Mesendoderm (in vitro differentiated cells): Measurements from ENCODE around the gene BTBD16.

Experiments
- DNase-seq: peaks from one replicate; pipeline ENCODE4 v3.0.0; 2013
- H2AK5ac ChIP-seq: 2 replicates; pipeline ENCODE4 v1.6.1; 2013; ENCODE audit warnings: low read length, inconsistent platforms
- H2BK120ac ChIP-seq: 2 replicates; pipeline ENCODE4 v1.6.1; 2013; ENCODE audit warnings: low read depth, mild to moderate bottlenecking, low read length, moderate library complexity, mixed read lengths
- H2BK15ac ChIP-seq: replicated peaks from 2 replicates; pipeline ENCODE4 v1.6.1; 2013; ENCODE audit warnings: low read depth, mild to moderate bottlenecking, moderate library complexity
- H2BK5ac ChIP-seq: 2 replicates; pipeline ENCODE4 v1.6.1; 2013; ENCODE audit warnings: low read length, inconsistent platforms
- H3K18ac ChIP-seq: 2 replicates; pipeline ENCODE4 v1.6.1; 2013; ENCODE audit warnings: mild to moderate bottlenecking, low read length, mixed read lengths
- H3K23ac ChIP-seq: one replicate; pipeline ENCODE4 v1.6.1; 2013; ENCODE audit warnings: low read length
- H3K27ac ChIP-seq: 2 replicates; pipeline ENCODE4 v1.5.1; 2013; ENCODE audit warnings: low read depth, mild to moderate bottlenecking, inconsistent platforms, low read length, moderate library complexity
- H3K27me3 ChIP-seq: 2 replicates; pipeline ENCODE4 v1.6.1; 2013; ENCODE audit warnings: low read length, control low read depth, mild to moderate bottlenecking, inconsistent platforms; ENCODE audit not compliant: insufficient read depth, poor library complexity
- H3K36me3 ChIP-seq: 2 replicates; pipeline ENCODE4 v1.6.1; 2013; ENCODE audit warnings: low read length, inconsistent platforms; ENCODE audit not compliant: control insufficient read depth, insufficient read depth
- H3K4ac ChIP-seq: one replicate; pipeline ENCODE4 v1.6.1; 2013; ENCODE audit warnings: low read depth, mild to moderate bottlenecking, low read length, moderate library complexity
- H3K4me1 ChIP-seq: 2 replicates; pipeline ENCODE4 v1.6.1; 2013; ENCODE audit warnings: low read depth, low read length, inconsistent platforms; ENCODE audit not compliant: control insufficient read depth
- H3K4me2 ChIP-seq: 2 replicates; pipeline ENCODE4 v1.6.1; 2013; ENCODE audit warnings: low read length
- H3K4me3 ChIP-seq: 2 replicates; pipeline ENCODE4 v1.5.1; 2013; ENCODE audit warnings: mild to moderate bottlenecking, low read length
- H3K56ac ChIP-seq: one replicate; pipeline ENCODE4 v1.6.1; 2013; ENCODE audit warnings: low read length
- H3K79me1 ChIP-seq: 2 replicates; pipeline ENCODE4 v1.6.1; 2013; ENCODE audit warnings: low read length, inconsistent platforms
- H3K79me2 ChIP-seq: 2 replicates; pipeline ENCODE4 v1.6.1; 2013; ENCODE audit warnings: mild to moderate bottlenecking, low read length; ENCODE audit not compliant: control insufficient read depth, insufficient read depth
- H3K9ac ChIP-seq: 2 replicates; pipeline ENCODE4 v1.6.1; 2013; ENCODE audit warnings: low read length, inconsistent platforms
- H4K5ac ChIP-seq: one replicate; pipeline ENCODE4 v1.6.1; 2013; ENCODE audit warnings: low read length
- H4K8ac ChIP-seq: one replicate; pipeline ENCODE4 v1.6.1; 2013; ENCODE audit warnings: low read depth, mild to moderate bottlenecking, control low read depth, low read length, moderate library complexity
- WGBS: extraction: QIAGEN DNeasy Blood & Tissue Kit; methylation state at CpG from one replicate; pipeline ENCODE4 v1.1.7; 2013; ENCODE audit warnings: low lambda C conversion rate, missing lambda C conversion rate; ENCODE audit not compliant: insufficient coverage; ENCODE audit errors: extremely low coverage; 5-methylcytosine and 5-hydroxymethylcytosine counted together

The BTBD16 gene

DNA sequence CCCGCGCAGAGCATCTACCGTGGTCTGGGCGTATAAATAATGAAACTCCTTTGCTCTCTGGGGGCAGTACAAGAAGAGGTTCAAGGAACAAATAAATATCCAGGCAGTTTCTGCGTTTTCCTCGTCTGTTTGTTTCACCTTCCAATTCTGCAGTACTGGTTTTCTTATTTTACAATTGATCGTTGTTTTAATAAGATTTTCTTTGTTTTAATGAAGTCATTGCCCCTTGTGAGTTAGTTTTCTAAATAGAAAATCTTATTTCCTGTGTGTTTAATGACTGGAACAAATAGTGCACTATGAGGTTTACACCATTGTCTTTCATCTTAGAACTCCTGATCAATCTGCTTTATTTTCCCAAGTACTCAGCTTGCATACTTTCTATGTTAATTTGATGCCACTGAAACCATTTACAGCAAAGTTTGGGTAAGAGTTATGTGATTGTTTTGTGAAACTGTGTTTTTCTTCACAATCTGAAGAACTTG lies 104.6 kb downstream of the BTBD16 start:
- no peak overlapping the region for H2AK5ac ChIP-seq
- no peak overlapping the region for H3K23ac ChIP-seq
- H3K18ac ChIP-seq: no peak overlapping the region
- no peak overlapping the region for H4K5ac ChIP-seq
- H3K79me1 ChIP-seq: peaks cover 9% of the 10 kb centered on the region
- no peak for DNase-seq
- peak overlapping the region; percentile 90 for H3K56ac ChIP-seq
- no peak overlapping the region for H4K8ac ChIP-seq
- H3K4me2 ChIP-seq: peak overlapping the region; percentile 95
- peaks cover 4% of the 10 kb centered on the region for H3K79me2 ChIP-seq
- H2BK15ac ChIP-seq: no peak overlapping the region
- H3K4me3 ChIP-seq: peak overlapping the region; percentile 72
- no peak overlapping the region for H3K4ac ChIP-seq
- no peak overlapping the region for H2BK5ac ChIP-seq
- H3K9ac ChIP-seq: peak overlapping the region; percentile 75
- H3K27me3 ChIP-seq: no peaks in the 10 kb centered on the region
- no CpG with 5 or more reads among the region's 7 CpGs for WGBS
- no peak overlapping the region for H3K27ac ChIP-seq
- no peaks in the 10 kb centered on the region for H3K36me3 ChIP-seq
- no peaks in the 10 kb centered on the region for H3K4me1 ChIP-seq
- H2BK120ac ChIP-seq: no peak overlapping the region

GRCh38 chr10:122376364-122376961 lies 105.4 kb downstream of the BTBD16 start:
- Histone ChIP-seq H3K79me2 (peaks cover 4% of the 10 kb centered on the region), H3K23ac (no peak overlapping the region), H3K36me3 (no peaks in the 10 kb centered on the region), H4K8ac (no peak overlapping the region), H2BK120ac (no peak overlapping the region), H3K27me3 (no peaks in the 10 kb centered on the region), H4K5ac (no peak overlapping the region), H2BK15ac (no peak overlapping the region), H3K9ac (no peak overlapping the region), H2AK5ac (no peak overlapping the region), H3K27ac (no peak overlapping the region), H3K4me3 (no peak overlapping the region), H3K4ac (no peak overlapping the region), H3K18ac (no peak overlapping the region), H3K4me1 (no peaks in the 10 kb centered on the region), H3K56ac (no peak overlapping the region), H3K79me1 (peaks cover 9% of the 10 kb centered on the region), H2BK5ac (no peak overlapping the region), H3K4me2 (no peak overlapping the region)
- no peak for DNase-seq
- WGBS: no CpG with 5 or more reads among the region's 11 CpGs

DNA sequence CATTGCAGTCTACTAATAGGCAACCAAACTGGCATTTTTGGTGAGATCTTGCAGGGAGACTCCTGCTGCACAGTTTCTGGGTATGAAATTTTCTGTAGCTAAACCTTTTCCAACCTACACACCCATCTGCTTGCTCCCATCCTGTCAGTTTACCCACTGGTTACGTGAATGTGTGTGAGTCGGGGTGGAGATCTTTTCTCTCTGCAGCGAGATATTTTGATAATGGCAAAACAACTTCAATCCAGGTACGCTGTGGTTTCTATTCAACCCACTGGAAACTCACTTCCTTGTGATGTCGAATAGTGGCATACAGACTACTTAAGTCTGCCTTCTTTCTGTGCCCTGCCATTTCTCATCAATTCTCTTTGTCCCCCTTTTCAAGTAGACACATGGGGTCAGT lies 107.9 kb downstream of the BTBD16 start:
- Histone ChIP-seq H2BK120ac (no peak overlapping the region), H3K4ac (no peak overlapping the region), H3K23ac (peak overlapping the region; percentile 18), H2AK5ac (no peak overlapping the region), H3K56ac (no peak overlapping the region), H3K36me3 (no peaks in the 10 kb centered on the region), H4K5ac (no peak overlapping the region), H3K4me1 (no peaks in the 10 kb centered on the region), H4K8ac (no peak overlapping the region), H3K4me3 (no peak overlapping the region), H3K27ac (no peak overlapping the region), H2BK5ac (no peak overlapping the region), H3K18ac (no peak overlapping the region), H2BK15ac (no peak overlapping the region), H3K27me3 (no peaks in the 10 kb centered on the region), H3K79me2 (peaks cover 4% of the 10 kb centered on the region), H3K4me2 (no peak overlapping the region), H3K9ac (no peak overlapping the region), H3K79me1 (peaks cover 9% of the 10 kb centered on the region)
- WGBS: no CpG with 5 or more reads among the region's 5 CpGs
- DNase-seq: no peak

DNA sequence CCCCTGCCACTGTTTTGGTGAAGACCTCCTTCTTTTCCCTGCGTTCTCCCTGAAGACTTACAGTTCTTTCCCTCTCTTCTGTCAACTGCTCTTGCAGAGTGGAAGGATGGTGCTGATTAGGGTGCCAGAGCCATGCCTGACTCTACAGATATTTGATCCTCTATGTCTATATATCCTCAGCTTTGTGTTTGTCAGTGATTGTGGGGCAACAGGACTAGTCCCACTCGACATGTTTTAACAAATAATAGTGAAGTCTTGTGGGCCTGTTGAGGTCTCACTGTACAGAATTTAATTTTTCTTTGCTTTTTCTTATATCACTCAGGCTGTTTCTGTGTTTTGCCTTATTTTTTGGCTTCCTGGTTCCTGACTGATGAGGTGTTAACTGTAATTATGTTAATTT lies 108.4 kb downstream of the BTBD16 start:
- no peak overlapping the region for H4K8ac ChIP-seq
- no CpG with 5 or more reads among the region's 2 CpGs for WGBS
- no peaks in the 10 kb centered on the region for H3K4me1 ChIP-seq
- H2BK15ac ChIP-seq: no peak overlapping the region
- H3K36me3 ChIP-seq: no peaks in the 10 kb centered on the region
- H3K4ac ChIP-seq: no peak overlapping the region
- H2AK5ac ChIP-seq: no peak overlapping the region
- H3K79me2 ChIP-seq: peaks cover 4% of the 10 kb centered on the region
- no peak overlapping the region for H3K4me2 ChIP-seq
- H2BK5ac ChIP-seq: no peak overlapping the region
- H2BK120ac ChIP-seq: no peak overlapping the region
- no peak overlapping the region for H3K9ac ChIP-seq
- no peak for DNase-seq
- H3K4me3 ChIP-seq: no peak overlapping the region
- H4K5ac ChIP-seq: no peak overlapping the region
- H3K79me1 ChIP-seq: peaks cover 9% of the 10 kb centered on the region
- H3K18ac ChIP-seq: no peak overlapping the region
- no peak overlapping the region for H3K27ac ChIP-seq
- H3K23ac ChIP-seq: no peak overlapping the region
- no peak overlapping the region for H3K56ac ChIP-seq
- H3K27me3 ChIP-seq: no peaks in the 10 kb centered on the region

GRCh38 chr10:122380703-122381102 lies 109.6 kb downstream of the BTBD16 start:
- Histone ChIP-seq H3K4ac (no peak overlapping the region), H4K8ac (no peak overlapping the region), H2BK5ac (no peak overlapping the region), H3K4me3 (no peak overlapping the region), H3K27me3 (no peaks in the 10 kb centered on the region), H3K27ac (no peak overlapping the region), H3K79me2 (peaks cover 4% of the 10 kb centered on the region), H3K23ac (no peak overlapping the region), H3K36me3 (no peaks in the 10 kb centered on the region), H2AK5ac (no peak overlapping the region), H3K56ac (no peak overlapping the region), H3K9ac (no peak overlapping the region), H3K4me1 (no peaks in the 10 kb centered on the region), H3K4me2 (no peak overlapping the region), H4K5ac (no peak overlapping the region), H2BK15ac (no peak overlapping the region), H3K18ac (no peak overlapping the region), H2BK120ac (no peak overlapping the region), H3K79me1 (peaks cover 9% of the 10 kb centered on the region)
- WGBS: 100% methylated on average over 1 of the region's 4 CpGs
- DNase-seq: no peak

DNA sequence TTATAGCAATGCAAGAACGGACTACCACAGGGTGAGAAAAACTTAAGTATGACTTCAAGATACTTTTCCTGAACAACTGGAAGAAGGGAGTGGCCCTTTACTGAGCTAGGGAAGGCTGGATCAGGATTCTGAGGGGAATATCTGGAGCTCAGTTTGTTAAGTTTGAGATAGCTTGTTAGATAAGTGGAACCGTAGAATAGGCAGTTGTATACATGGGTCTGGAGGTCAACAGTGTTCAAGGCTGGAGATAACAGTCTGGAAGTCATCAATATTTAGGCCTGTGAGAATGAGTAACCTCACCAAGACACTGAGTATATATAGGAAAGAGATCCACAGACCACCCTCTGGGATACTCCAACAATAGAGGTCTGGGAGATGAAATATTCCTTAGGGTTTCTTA lies 110.6 kb downstream of the BTBD16 start:
- no peak overlapping the region for H3K27ac ChIP-seq
- no CpG with 5 or more reads among the region's 2 CpGs for WGBS

More for the DNA sequence above, 110.6 kb downstream of the BTBD16 start:
- H3K9ac ChIP-seq: no peak overlapping the region
- no peak overlapping the region for H3K4me2 ChIP-seq
- no peaks in the 10 kb centered on the region for H3K4me1 ChIP-seq
- H3K4ac ChIP-seq: no peak overlapping the region
- H3K23ac ChIP-seq: no peak overlapping the region
- H2BK5ac ChIP-seq: no peak overlapping the region
- no peak overlapping the region for H3K56ac ChIP-seq
- H4K5ac ChIP-seq: no peak overlapping the region
- H4K8ac ChIP-seq: no peak overlapping the region
- no peaks in the 10 kb centered on the region for H3K27me3 ChIP-seq
- no peak overlapping the region for H2BK120ac ChIP-seq
- H3K36me3 ChIP-seq: no peaks in the 10 kb centered on the region
- no peak overlapping the region for H3K18ac ChIP-seq
- H3K79me1 ChIP-seq: peaks cover 9% of the 10 kb centered on the region
- no peak overlapping the region for H2BK15ac ChIP-seq
- H3K79me2 ChIP-seq: peaks cover 4% of the 10 kb centered on the region
- no peak overlapping the region for H3K4me3 ChIP-seq
- no peak overlapping the region for H2AK5ac ChIP-seq
- no peak for DNase-seq
